Measurements from ENCODE around the gene PRRG1.

- TF ChIP-seq MAX (IDR thresholded peaks at IDR 0.05) (no peak), YY1 (IDR thresholded peaks at IDR 0.05; ENCODE audit: low read depth) (no peak), TEAD4 (IDR thresholded peaks at IDR 0.05) (no peak), USF1 (IDR thresholded peaks at IDR 0.05) (no peak), EGR1 (IDR thresholded peaks at IDR 0.05) (no peak), RAD21 (IDR thresholded peaks at IDR 0.05; ENCODE audit: low read depth) (no peak), TCF12 (IDR thresholded peaks at IDR 0.05; ENCODE audit: low read depth) (no peak), TAF1 (IDR thresholded peaks at IDR 0.05; ENCODE audit: low read depth) (no peak), CEBPB (IDR thresholded peaks at IDR 0.05) (no peak), EP300 (IDR thresholded peaks at IDR 0.05; ENCODE audit: borderline replicate concordance) (no peak)
Observed at GRCh38 chrX:37380924-37381323, 31.8 kb downstream of the PRRG1 start.
